ENCODE measurements around the gene CCDC6.

Gene CCDC6

GRCh38 chr10:59829024-59829423 lies 77.3 kb downstream of the CCDC6 start:
- H3K4me1 ChIP-seq (ENCODE audit: low read depth, poor library complexity, severe bottlenecking) = peaks cover 7% of the 10 kb centered on the region
- H3K27me3 ChIP-seq (ENCODE audit: insufficient read depth, low read depth) = no peaks in the 10 kb centered on the region
- no peak overlapping the region for H3K4me2 ChIP-seq
- H3K79me2 ChIP-seq (ENCODE audit: insufficient read depth, low read depth) = no peaks in the 10 kb centered on the region
- H4K20me1 ChIP-seq (ENCODE audit: insufficient read depth) = no peaks in the 10 kb centered on the region
- no peak overlapping the region for H2AFZ ChIP-seq (ENCODE audit: low read depth)
- no peak overlapping the region for H3K27ac ChIP-seq
- no peak for TF ChIP-seq CTCF (conservative IDR thresholded peaks at IDR 0.05; ENCODE audit: low read depth, low read length)
- no peaks in the 10 kb centered on the region for H3K36me3 ChIP-seq (ENCODE audit: insufficient read depth)
- H3K4me3 ChIP-seq (IDR thresholded peaks at IDR 0.05; ENCODE audit: insufficient read depth, low read depth, low read length) = no peak overlapping the region
- H3K9ac ChIP-seq = no peak overlapping the region

GRCh38 chr10:59825932-59826331 lies 80.4 kb downstream of the CCDC6 start:
- H3K9ac ChIP-seq = no peak overlapping the region
- no peak overlapping the region for H3K4me3 ChIP-seq (IDR thresholded peaks at IDR 0.05; ENCODE audit: insufficient read depth, low read depth, low read length)
- H3K4me1 ChIP-seq (ENCODE audit: low read depth, poor library complexity, severe bottlenecking) = no peaks in the 10 kb centered on the region
- no peaks in the 10 kb centered on the region for H3K27me3 ChIP-seq (ENCODE audit: insufficient read depth, low read depth)
- H3K79me2 ChIP-seq (ENCODE audit: insufficient read depth, low read depth) = no peaks in the 10 kb centered on the region
- no peak overlapping the region for H2AFZ ChIP-seq (ENCODE audit: low read depth)
- no peak overlapping the region for H3K27ac ChIP-seq
- no peak for TF ChIP-seq CTCF (conservative IDR thresholded peaks at IDR 0.05; ENCODE audit: low read depth, low read length)
- H4K20me1 ChIP-seq (ENCODE audit: insufficient read depth) = no peaks in the 10 kb centered on the region
- H3K36me3 ChIP-seq (ENCODE audit: insufficient read depth) = no peaks in the 10 kb centered on the region
- H3K4me2 ChIP-seq = no peak overlapping the region

- Histone ChIP-seq H3K4me2 (no peak overlapping the region), H3K9ac (no peak overlapping the region), H2AFZ (ENCODE audit: low read depth) (no peak overlapping the region), H3K79me2 (ENCODE audit: insufficient read depth, low read depth) (no peaks in the 10 kb centered on the region), H3K36me3 (ENCODE audit: insufficient read depth) (no peaks in the 10 kb centered on the region), H3K27ac (no peak overlapping the region), H3K4me1 (ENCODE audit: low read depth, poor library complexity, severe bottlenecking) (no peaks in the 10 kb centered on the region), H4K20me1 (ENCODE audit: insufficient read depth) (no peaks in the 10 kb centered on the region), H3K27me3 (ENCODE audit: insufficient read depth, low read depth) (no peaks in the 10 kb centered on the region), H3K4me3 (IDR thresholded peaks at IDR 0.05; ENCODE audit: insufficient read depth, low read depth, low read length) (no peak overlapping the region)
- TF ChIP-seq CTCF (conservative IDR thresholded peaks at IDR 0.05; ENCODE audit: low read depth, low read length) = no peak
Measured at GRCh38 chr10:59823751-59824150, 82.6 kb downstream of the CCDC6 start.

DNA sequence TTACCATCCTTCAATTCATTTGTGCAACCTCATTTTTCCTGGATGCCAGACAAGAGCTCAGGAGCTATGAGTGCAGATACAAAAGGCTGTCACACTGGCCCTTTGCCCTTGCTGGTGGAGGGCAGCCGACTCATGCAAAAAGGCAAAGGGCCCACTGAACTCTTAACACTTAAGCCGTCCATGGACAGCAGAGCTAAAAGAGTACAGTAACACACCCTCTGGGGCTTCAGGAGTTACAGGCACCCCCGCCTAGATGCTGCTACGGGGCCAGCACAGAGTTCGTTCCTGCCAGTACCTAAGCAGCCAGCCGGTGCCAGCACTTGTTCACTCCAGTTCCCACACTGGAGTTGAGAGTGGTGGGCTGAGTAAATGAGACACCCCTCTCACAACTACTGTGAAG lies 83.2 kb downstream of the CCDC6 start:
- Histone ChIP-seq H4K20me1 (ENCODE audit: insufficient read depth) (no peaks in the 10 kb centered on the region), H3K27ac (no peak overlapping the region), H3K4me1 (ENCODE audit: low read depth, poor library complexity, severe bottlenecking) (no peaks in the 10 kb centered on the region), H2AFZ (ENCODE audit: low read depth) (no peak overlapping the region), H3K9ac (no peak overlapping the region), H3K27me3 (ENCODE audit: insufficient read depth, low read depth) (no peaks in the 10 kb centered on the region), H3K36me3 (ENCODE audit: insufficient read depth) (no peaks in the 10 kb centered on the region), H3K4me3 (IDR thresholded peaks at IDR 0.05; ENCODE audit: insufficient read depth, low read depth, low read length) (no peak overlapping the region), H3K79me2 (ENCODE audit: insufficient read depth, low read depth) (no peaks in the 10 kb centered on the region), H3K4me2 (no peak overlapping the region)
- no peak for TF ChIP-seq CTCF (conservative IDR thresholded peaks at IDR 0.05; ENCODE audit: low read depth, low read length)

GRCh38 chr10:59820471-59820870 lies 85.9 kb downstream of the CCDC6 start:
- H3K27me3 ChIP-seq (ENCODE audit: insufficient read depth, low read depth) = no peaks in the 10 kb centered on the region
- TF ChIP-seq CTCF (conservative IDR thresholded peaks at IDR 0.05; ENCODE audit: low read depth, low read length) = no peak
- H3K9ac ChIP-seq = no peak overlapping the region
- H3K27ac ChIP-seq = no peak overlapping the region
- no peak overlapping the region for H2AFZ ChIP-seq (ENCODE audit: low read depth)
- H4K20me1 ChIP-seq (ENCODE audit: insufficient read depth) = no peaks in the 10 kb centered on the region
- H3K79me2 ChIP-seq (ENCODE audit: insufficient read depth, low read depth) = no peaks in the 10 kb centered on the region
- H3K4me1 ChIP-seq (ENCODE audit: low read depth, poor library complexity, severe bottlenecking) = no peaks in the 10 kb centered on the region
- H3K4me2 ChIP-seq = no peak overlapping the region
- H3K4me3 ChIP-seq (IDR thresholded peaks at IDR 0.05; ENCODE audit: insufficient read depth, low read depth, low read length) = no peak overlapping the region
- H3K36me3 ChIP-seq (ENCODE audit: insufficient read depth) = no peaks in the 10 kb centered on the region

Data from KMS-11 (cell line).